Hepatocyte (in vitro differentiated cells): ENCODE data around the gene MASP1. TPM values are rescaled to one million over a fixed set of nuclear protein-coding genes. Genes with fewer than 3 reads are reported as not detected.

Experiments used
- DNase-seq: peaks from one replicate; pipeline ENCODE4 v3.0.0-alpha.2; 2016; ENCODE audit warnings: low spot score
- H2AFZ ChIP-seq: fragments of 200-600 bp; sonication (generic); 2 replicates; pipeline ENCODE4 v1.6.0; 2016; ENCODE audit warnings: antibody characterized with exemption, mild to moderate bottlenecking
- H3K27ac ChIP-seq: fragments of 200-600 bp; sonication (generic); 2 replicates; pipeline ENCODE4 v1.5.1; 2016; ENCODE audit warnings: mild to moderate bottlenecking
- H3K27me3 ChIP-seq: fragments of 200-600 bp; sonication (generic); 2 replicates; pipeline ENCODE4 v1.6.1; 2016
- H3K36me3 ChIP-seq: fragments of 200-600 bp; sonication (generic); replicated peaks from 2 replicates; pipeline ENCODE4 v1.5.1; 2016; ENCODE audit warnings: low read depth; ENCODE audit not compliant: insufficient read depth
- H3K4me1 ChIP-seq: fragments of 200-600 bp; sonication (generic); 2 replicates; pipeline ENCODE4 v1.5.1; 2016; ENCODE audit warnings: mild to moderate bottlenecking, moderate library complexity; ENCODE audit not compliant: insufficient read depth
- H3K4me2 ChIP-seq: fragments of 200-600 bp; sonication (generic); 2 replicates; pipeline ENCODE4 v1.6.0; 2016
- H3K4me3 ChIP-seq: fragments of 200-600 bp; sonication (generic); 2 replicates; pipeline ENCODE4 v1.5.1; 2016; ENCODE audit warnings: mild to moderate bottlenecking
- H3K79me2 ChIP-seq: fragments of 200-600 bp; sonication (generic); 2 replicates; pipeline ENCODE4 v1.6.0; 2017; ENCODE audit warnings: mild to moderate bottlenecking
- H3K9me2 ChIP-seq: fragments of 200-600 bp; sonication (generic); replicated peaks from 2 replicates; pipeline ENCODE4 v1.6.0; 2017; ENCODE audit warnings: mild to moderate bottlenecking; ENCODE audit not compliant: insufficient read depth
- H3K9me3 ChIP-seq: fragments of 200-600 bp; sonication (generic); 2 replicates; pipeline ENCODE4 v1.5.1; 2016; ENCODE audit warnings: low read depth, mild to moderate bottlenecking
- H4K20me1 ChIP-seq: fragments of 200-600 bp; sonication (generic); 2 replicates; pipeline ENCODE4 v1.6.0; 2016; ENCODE audit warnings: mild to moderate bottlenecking; ENCODE audit not compliant: insufficient read depth, poor library complexity, severe bottlenecking
- EZH2 ChIP-seq: fragments of 200-600 bp; sonication (generic); IDR thresholded peaks from 2 replicates; pipeline ENCODE4 v1.6.1; 2016; ENCODE audit warnings: antibody characterized with exemption, mild to moderate bottlenecking, borderline replicate concordance
- EZH2phosphoT487 ChIP-seq: fragments of 200-600 bp; sonication (generic); IDR thresholded peaks from one replicate; pipeline ENCODE4 v1.6.1; 2018; ENCODE audit warnings: antibody characterized with exemption, mild to moderate bottlenecking, low read depth, moderate library complexity; ENCODE audit not compliant: unreplicated experiment, severe bottlenecking
- WGBS: methylation state at CpG from one replicate; pipeline ENCODE4 v1.1.6; 2016; ENCODE audit warnings: low lambda C conversion rate; ENCODE audit errors: missing lambda C conversion rate; 5-methylcytosine and 5-hydroxymethylcytosine counted together
- polyA plus RNA-seq: library from polyadenylated mRNA; unstranded; fragments of >200 nt; fragmentation: Nextera tagmentation; extraction: Ambion mirVana; gene quantifications from 2 replicates; pipeline ENCODE4 v1.2.1, GENCODE V29; 2016
- total RNA-seq: library from RNA; depleted of rRNA; stranded (reverse); fragments of >200 nt; gene quantifications from 2 replicates; pipeline ENCODE4 v1.2.3, GENCODE V29; 2014
- TF ChIP-seq, protein P1 (sequence below): fragments of 200-600 bp; sonication (generic); IDR thresholded peaks from 2 replicates; pipeline ENCODE4 v1.5.1; 2016; ENCODE audit warnings: antibody characterized with exemption, mild to moderate bottlenecking; ENCODE audit not compliant: poor library complexity

Gene MASP1
- total and polyA plus RNA-seq, 2 experiments from 2014 or later = 23.3 to 29.0 TPM

DNA sequence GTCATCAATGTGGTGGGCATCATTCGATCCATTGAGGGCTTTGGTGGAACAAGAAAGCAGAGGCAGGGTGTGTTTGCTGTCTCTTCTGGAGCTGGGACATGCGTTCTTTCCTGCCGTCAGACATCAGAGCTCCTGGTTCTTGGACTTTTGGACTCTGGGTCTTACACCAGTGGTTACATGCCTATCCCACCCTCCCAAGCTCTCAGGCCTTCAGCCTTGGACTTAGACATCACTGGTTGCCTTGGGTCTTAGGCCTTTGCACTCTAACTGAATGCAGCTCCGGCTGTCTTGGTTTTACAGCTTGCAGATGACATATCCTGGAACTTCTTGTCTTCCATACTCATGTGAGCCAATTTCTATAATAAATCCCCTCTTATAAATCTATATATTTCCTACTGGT lies 8.1 kb upstream of the MASP1 start:
- Histone ChIP-seq H3K9me3 (no peaks in the 10 kb centered on the region), H3K9me2 (no peaks in the 10 kb centered on the region), H3K27ac (no peak overlapping the region), H4K20me1 (no peaks in the 10 kb centered on the region), H3K27me3 (no peaks in the 10 kb centered on the region), H3K4me3 (no peak overlapping the region), H3K36me3 (no peaks in the 10 kb centered on the region), H3K79me2 (no peaks in the 10 kb centered on the region), H3K4me2 (no peak overlapping the region), H2AFZ (no peak overlapping the region), H3K4me1 (no peaks in the 10 kb centered on the region)
- 84% methylated on average over 4 of the region's 4 CpGs for WGBS
- no peak for DNase-seq
- TF ChIP-seq EZH2 = no peak

DNA sequence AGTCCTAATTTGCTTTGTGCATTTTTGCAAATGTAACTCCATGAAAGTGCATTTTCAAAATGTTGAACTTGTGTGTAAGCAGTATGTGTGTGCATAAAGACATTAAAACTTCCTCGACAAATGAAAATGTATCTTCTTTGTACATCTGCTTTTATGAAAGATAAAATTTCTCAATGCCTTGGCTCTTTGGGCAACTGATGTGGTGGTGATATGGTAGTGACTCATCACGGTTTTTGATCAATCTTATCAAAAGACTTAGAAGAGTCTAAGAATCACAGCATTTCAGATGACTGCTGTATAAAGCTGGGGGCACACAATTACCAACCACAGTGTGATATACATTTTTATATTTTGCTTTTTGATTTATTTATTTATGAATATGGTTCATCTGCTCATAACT lies 5.4 kb upstream of the MASP1 start:
- H4K20me1 ChIP-seq = no peaks in the 10 kb centered on the region
- H3K4me1 ChIP-seq = peaks cover 21% of the 10 kb centered on the region
- DNase-seq = no peak
- H3K79me2 ChIP-seq = no peaks in the 10 kb centered on the region
- WGBS = 86% methylated on average over 2 of the region's 2 CpGs
- H3K9me3 ChIP-seq = no peaks in the 10 kb centered on the region
- H3K27me3 ChIP-seq = no peaks in the 10 kb centered on the region
- H3K4me2 ChIP-seq = no peak overlapping the region
- no peak overlapping the region for H2AFZ ChIP-seq
- H3K9me2 ChIP-seq = no peaks in the 10 kb centered on the region
- TF ChIP-seq EZH2 = no peak
- no peaks in the 10 kb centered on the region for H3K36me3 ChIP-seq
- no peak overlapping the region for H3K27ac ChIP-seq
- H3K4me3 ChIP-seq = no peak overlapping the region

DNA sequence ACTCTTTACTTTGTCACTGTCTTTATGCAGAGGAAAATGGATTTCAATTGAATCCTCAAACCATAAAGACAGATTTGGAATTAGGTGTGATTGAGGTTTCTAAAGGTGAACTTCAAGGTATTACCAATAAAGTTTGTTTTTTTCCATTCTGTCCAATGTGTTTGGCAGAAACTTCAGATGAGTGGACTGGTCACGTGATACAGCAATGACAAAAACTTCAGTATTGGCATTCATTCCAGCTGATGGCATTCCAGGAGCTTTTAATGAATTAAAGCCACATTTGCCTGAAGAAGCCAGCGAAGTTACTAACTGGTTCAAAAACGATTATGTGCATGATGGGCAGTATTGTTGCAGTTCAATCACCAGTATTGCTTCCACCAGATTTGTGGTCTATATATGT lies 4.5 kb upstream of the MASP1 start:
- no peak overlapping the region for H3K27ac ChIP-seq
- TF ChIP-seq EZH2 (no peak), EZH2phosphoT487 (no peak)
- TF ChIP-seq, protein P1, sequence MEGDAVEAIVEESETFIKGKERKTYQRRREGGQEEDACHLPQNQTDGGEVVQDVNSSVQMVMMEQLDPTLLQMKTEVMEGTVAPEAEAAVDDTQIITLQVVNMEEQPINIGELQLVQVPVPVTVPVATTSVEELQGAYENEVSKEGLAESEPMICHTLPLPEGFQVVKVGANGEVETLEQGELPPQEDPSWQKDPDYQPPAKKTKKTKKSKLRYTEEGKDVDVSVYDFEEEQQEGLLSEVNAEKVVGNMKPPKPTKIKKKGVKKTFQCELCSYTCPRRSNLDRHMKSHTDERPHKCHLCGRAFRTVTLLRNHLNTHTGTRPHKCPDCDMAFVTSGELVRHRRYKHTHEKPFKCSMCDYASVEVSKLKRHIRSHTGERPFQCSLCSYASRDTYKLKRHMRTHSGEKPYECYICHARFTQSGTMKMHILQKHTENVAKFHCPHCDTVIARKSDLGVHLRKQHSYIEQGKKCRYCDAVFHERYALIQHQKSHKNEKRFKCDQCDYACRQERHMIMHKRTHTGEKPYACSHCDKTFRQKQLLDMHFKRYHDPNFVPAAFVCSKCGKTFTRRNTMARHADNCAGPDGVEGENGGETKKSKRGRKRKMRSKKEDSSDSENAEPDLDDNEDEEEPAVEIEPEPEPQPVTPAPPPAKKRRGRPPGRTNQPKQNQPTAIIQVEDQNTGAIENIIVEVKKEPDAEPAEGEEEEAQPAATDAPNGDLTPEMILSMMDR = no peak
- peaks cover 26% of the 10 kb centered on the region for H3K4me1 ChIP-seq
- H4K20me1 ChIP-seq = no peaks in the 10 kb centered on the region
- H3K9me2 ChIP-seq = no peaks in the 10 kb centered on the region
- no peak overlapping the region for H3K4me2 ChIP-seq
- no peaks in the 10 kb centered on the region for H3K9me3 ChIP-seq
- 82% methylated on average over 3 of the region's 3 CpGs for WGBS
- H3K4me3 ChIP-seq = no peak overlapping the region
- no peaks in the 10 kb centered on the region for H3K36me3 ChIP-seq
- H3K27me3 ChIP-seq = no peaks in the 10 kb centered on the region
- DNase-seq = no peak
- no peak overlapping the region for H2AFZ ChIP-seq
- H3K79me2 ChIP-seq = no peaks in the 10 kb centered on the region

DNA sequence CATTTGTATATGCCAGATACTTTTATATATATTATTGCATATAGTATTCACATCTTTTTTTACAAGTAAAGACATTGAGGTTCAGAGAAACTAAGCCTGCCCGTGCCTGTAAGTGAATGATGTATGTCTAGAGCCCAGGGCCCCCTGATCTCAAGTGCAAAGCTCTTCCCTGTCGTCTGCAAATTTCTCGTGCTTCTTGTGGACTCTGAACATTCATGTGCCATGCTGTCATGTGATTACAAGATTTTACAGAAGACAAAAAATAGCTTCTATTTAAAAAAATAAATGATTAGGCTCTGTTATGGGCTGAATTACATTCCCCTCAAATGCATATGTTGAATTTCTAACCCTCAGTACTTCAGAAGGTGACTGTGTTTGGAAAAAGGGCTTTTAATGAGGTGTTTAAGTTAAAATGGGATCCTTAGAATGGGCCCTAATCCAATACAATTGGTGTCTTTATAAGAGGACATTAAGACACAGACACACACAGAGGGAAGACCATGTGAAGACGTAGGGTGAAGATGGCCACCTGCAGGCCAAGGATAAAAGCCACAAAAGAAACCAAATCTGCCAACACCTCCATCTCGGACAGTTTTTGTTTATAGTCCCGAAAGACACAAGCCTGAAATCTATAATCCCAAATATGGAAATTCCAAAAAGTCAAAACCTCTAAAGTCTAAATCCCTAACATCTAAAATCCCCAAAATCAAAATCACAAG lies 3.9 kb upstream of the MASP1 start:
- TF ChIP-seq, protein P1 = peak; percentile 40
- TF ChIP-seq EZH2 = no peak
- TF ChIP-seq EZH2phosphoT487 = no peak
- Histone ChIP-seq H4K20me1 (no peaks in the 10 kb centered on the region), H3K4me1 (peaks cover 29% of the 10 kb centered on the region), H2AFZ (no peak overlapping the region), H3K27me3 (no peaks in the 10 kb centered on the region), H3K4me3 (no peak overlapping the region), H3K27ac (no peak overlapping the region), H3K36me3 (no peaks in the 10 kb centered on the region), H3K79me2 (no peaks in the 10 kb centered on the region), H3K9me2 (no peaks in the 10 kb centered on the region), H3K9me3 (no peaks in the 10 kb centered on the region), H3K4me2 (no peak overlapping the region)
- 61% methylated on average over 6 of the region's 6 CpGs for WGBS
- no peak for DNase-seq
